Measurements from ENCODE around the gene ACY1.

Gene ACY1

GRCh38 chr3:51982838-51983577, at the start of gene ACY1:
TSS of gene ACY1 (plus strand) at chr3:51983535. CDS start at chr3:51984065, 530 bp downstream.
- peak; percentile 91 for DNase-seq (ENCODE audit: low spot score)

- no peak for DNase-seq (ENCODE audit: low spot score)
Observed at GRCh38 chr3:51934139-51934850, 49.0 kb upstream of the ACY1 start.

GRCh38 chr3:51934991-51935885, 48.1 kb upstream of the ACY1 start:
- no peak for DNase-seq (ENCODE audit: low spot score)

DNA sequence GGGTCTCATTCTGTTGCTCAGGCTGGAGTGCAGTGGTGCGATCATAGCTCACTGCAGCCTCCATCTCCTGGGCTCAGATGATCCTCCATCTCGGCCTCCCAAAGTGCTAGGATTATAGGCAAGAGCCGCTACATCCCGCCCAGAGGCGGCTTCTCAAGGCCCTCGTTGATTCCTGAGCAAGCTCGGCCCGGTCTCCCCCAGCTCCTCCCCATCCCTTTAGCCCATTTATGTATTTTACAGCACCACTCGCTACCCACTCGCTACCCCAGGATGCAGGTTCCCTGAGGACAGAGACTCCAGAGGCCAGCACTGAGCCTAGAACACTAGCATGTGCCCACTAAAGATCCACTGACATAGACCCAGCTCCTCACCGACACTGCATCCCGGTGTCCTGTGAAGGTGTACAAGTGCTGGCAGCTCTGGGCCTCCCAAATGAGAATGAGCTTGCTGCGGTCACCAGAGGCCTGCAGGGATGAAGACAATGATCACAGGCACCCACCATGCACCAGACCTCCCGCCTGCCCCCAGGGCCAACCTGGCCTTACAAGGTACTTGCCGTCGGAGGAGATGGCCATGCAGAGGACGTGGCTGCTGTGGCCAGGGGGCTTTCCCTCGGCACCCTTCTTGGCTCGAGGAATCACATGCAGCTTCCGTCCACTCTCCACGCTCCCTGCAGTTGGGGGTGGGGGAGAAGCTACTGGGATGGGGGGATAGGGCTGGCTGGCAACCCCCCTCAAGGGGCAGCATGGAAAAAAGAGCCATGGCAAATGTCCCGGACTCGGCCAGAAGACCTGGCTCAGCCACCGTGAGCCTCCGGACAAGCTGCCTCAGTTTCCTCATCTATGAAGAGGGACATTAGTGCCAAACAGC, 47.2 kb upstream of the ACY1 start:
- DNase-seq (ENCODE audit: low spot score): no peak

- no peak for DNase-seq (ENCODE audit: low spot score)
Observed at GRCh38 chr3:51937014-51937413, 46.3 kb upstream of the ACY1 start.

- DNase-seq (ENCODE audit: low spot score): no peak
Observed at GRCh38 chr3:51937611-51938450, 45.5 kb upstream of the ACY1 start.

DNA sequence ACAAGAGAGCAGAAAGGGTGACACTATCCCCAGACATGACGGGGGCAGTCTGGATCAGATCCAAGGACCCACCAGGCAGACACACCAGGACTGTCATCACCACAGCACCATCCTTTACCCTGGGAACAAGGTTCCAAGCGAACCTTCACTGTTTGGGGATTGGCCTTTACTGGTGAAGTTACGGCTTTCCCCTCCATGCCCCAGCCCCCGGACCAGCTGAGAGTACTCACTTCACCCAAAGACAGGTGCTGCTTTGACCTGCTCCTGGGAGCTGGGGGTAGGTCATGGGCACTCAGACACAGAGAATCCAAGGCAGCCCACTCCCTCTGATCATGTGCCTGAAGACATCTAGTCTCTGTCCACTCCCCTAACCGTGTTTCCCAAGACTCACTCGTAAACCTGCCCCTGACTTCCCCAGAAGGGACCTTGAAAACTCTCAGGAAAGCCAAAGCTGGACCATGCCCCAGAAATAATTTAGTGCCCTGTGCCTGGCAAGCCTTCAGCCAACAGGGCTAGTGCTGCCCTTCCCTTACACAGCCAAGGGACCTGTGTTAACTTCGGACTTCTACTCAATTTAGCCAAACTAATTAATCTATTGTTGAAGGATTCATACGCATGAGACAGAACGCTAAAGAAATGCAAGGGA, 44.4 kb upstream of the ACY1 start:
- no peak for DNase-seq (ENCODE audit: low spot score)

- no peak for DNase-seq (ENCODE audit: low spot score)
Observed at GRCh38 chr3:51940648-51941462, 42.5 kb upstream of the ACY1 start.

GRCh38 chr3:51941463-51941797, 41.9 kb upstream of the ACY1 start:
- no peak for DNase-seq (ENCODE audit: low spot score)

DNA sequence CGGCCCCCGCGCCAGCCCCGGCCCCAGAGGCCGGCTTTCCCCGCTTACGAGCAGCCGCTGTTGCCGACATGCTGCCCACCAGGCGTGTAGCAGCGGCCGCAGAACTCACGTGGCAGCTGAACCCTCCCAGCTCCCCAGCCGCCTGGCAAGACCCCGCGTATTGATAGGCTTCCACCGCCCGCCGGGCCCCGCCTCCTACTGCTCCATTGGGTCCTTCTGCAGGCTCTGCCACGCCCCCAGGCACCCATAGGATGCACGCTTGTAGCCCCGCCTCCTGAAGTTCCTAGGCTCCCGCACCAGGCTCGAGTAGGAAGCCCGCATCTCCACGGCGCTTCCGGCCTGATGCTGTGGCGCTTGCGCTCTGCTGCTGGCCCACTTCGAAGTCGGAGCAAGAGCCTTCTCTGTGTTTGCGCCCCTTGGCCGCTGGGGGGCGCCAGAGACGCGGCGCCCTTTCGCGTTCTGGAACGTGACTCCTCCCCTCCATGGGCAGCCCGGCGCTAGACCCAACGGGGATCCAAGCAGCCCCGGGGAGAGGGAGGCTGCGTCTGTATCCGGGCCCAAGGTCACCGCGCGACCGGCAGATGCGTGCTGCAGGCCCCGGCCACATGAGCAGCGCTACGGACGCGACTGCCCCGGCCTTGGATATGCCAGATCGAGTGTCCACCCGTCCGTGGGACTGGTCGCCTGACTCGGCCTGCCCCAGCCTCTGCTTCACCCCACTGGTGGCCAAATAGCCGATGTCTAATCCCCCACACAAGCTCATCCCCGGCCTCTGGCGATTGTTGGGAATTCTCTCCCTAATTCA, 41.3 kb upstream of the ACY1 start, which contains the start of the genes PARP3 and RRP9:
PARP3 (plus strand) TSS at position 566 of the 805 bp plus-strand sequence. CDS start 993 bp downstream, outside the sequence.
RRP9 (minus strand) TSS at position 107 of the 805 bp plus-strand sequence; CDS start at position 70, 37 bp downstream.
- peak; percentile 100 for DNase-seq (ENCODE audit: low spot score)

GRCh38 chr3:51942603-51943450, 40.5 kb upstream of the ACY1 start:
- DNase-seq (ENCODE audit: low spot score): peak; percentile 87

DNA sequence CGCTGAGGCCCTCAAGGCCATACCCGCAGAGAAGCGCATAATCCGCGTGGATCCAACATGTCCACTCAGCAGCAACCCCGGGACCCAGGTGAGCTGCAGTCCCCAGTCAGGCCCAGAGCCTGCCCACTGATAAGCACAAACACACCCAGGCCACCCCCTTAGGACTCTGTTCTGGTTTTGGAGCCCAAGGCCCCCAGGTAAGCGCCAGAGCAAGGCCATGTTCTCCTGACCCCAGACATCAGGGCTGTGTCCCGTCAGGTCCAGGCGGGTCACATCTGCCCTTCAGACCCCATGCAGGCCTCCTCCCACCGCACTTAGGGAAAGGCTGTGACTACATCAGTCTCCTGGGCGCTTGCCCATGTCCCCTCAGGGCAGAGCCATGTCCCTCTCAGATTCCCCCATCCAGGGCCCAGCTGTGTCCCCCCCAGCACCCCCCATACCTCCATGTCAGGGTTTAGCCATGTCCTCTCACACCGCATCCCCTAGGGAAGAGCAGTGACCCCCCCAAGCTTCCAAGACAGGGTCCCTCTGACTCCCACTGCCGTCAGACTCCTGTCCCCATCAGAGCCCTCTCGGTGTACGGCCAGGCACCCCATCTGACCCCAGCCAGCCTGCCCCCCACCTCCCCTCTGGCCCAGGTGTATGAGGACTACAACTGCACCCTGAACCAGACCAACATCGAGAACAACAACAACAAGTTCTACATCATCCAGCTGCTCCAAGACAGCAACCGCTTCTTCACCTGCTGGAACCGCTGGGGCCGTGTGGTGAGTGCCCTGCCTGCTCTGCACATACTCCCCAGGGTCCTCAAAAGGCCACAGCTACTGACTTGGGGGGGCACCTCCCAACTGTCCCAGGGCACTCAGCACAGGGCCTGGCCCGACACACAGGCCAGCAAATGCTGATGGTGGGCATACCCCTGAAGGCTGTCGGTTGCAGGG, 39.6 kb upstream of the ACY1 start:
- no peak for DNase-seq (ENCODE audit: low spot score)

- no peak for DNase-seq (ENCODE audit: low spot score)
Observed at GRCh38 chr3:51944451-51945021, 38.8 kb upstream of the ACY1 start.

DNA sequence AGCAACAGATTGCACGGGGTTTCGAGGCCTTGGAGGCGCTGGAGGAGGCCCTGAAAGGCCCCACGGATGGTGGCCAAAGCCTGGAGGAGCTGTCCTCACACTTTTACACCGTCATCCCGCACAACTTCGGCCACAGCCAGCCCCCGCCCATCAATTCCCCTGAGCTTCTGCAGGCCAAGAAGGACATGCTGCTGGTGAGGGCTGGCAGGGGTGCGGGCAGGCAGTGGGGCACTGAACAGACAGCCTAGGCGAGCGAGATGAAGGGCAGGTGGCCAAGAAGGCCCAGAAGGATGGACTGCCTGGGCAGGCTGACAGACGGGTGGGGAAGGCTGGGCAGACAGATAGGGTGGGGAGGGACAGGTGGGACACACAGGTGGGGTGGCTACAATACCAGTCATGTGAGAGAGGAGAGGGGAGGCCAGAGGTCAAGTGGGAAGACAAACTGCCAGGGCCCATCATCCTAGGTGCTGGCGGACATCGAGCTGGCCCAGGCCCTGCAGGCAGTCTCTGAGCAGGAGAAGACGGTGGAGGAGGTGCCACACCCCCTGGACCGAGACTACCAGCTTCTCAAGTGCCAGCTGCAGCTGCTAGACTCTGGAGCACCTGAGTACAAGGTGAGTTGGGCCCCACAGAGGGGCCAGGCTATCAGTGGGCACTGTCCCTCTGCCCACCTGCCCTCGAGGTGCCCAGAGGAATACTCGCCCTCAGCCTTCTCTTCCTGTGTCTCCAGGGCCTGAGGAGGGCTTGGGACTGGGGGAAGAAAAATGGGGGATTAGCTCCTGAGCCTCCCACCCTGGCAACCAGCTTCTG, 38.1 kb upstream of the ACY1 start:
- no peak for DNase-seq (ENCODE audit: low spot score)
